Epidermal melanocyte (primary cell): ENCODE results near the gene HABP2.

ENCODE experiments used
- DNase-seq: peaks from one replicate; pipeline ENCODE4 v3.0.0; 2011; ENCODE audit warnings: low spot score; ENCODE audit not compliant: insufficient read length

HABP2 gene

DNA sequence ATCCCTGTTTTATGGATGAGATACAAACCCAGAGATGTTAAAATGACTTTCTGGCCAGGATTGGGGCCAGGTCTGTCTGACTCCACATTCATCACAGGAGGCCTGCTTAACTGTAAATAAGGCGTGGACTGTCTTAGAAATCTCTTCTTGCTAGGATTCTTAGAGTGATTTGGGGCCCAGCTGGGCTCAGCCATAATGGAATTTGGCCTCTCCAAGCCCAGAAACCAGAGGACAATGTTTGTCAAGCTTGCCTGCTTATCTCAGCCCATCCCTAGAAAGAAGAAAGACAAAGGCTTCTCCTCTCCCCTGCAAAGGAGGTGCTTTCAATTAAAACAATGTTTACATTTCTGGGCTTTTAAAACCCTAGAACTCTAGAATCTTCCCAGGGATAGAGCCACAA lies 2.9 kb downstream of the HABP2 start:
- no peak for DNase-seq

DNA sequence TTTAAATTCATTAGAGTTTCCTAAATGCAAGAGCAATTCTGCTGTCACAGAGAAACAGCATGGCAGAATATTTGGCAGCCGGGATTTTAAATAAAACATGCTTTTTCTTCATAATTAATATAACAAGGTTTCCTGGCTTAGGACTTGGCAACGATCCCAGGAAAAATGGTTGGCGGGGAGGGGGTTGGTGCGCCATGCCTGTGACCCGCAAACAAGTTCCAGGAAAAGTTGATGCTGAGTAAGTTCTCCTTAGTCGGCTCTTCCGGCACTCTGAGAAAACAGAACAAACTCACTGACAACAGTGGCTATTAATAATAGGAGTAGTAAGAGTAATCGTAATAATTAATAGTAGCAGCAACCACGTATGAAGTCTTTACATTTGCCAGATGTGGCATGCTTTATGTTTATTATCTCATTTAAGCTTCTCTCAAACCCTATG lies 4.6 kb downstream of the HABP2 start:
- DNase-seq = no peak

DNA sequence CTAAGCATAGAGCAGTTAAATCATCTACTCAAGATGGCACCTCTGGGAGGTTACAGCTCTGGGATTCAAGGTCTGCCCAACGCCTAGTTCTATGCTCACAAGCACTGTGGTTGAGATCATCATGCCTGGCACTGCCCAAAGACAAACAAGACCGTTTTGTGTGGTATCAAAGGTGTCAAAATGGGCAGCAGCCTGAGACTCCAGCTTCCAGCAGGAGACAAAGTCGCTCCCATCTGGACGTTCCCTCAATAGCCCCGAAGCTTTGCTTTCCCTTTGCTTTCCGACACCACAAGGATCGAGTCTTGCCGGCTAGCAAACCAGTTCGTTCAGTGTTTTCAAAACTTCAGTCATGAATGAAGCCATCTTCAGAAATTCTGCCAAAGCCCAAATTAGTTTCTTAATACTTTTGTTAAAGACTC lies 5.1 kb downstream of the HABP2 start:
- DNase-seq = no peak

DNA sequence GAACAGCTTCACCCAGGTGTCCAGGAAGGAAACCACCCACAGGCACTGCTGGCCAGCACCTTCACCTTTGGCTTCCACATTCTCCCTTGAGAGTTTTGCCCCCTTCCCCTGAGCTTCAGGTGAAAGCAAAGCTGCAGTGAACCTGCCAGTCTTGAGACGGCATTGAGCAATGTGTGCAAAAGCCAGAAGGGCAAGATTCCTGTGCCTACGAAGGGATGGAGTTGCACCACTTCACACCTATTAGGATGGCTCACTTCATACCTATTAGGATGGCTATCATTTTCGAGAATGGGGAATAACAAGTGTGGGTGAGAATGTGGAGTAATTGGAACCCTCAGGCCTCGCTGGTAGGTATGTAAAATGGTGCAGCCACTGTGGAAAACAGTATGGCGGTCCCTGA lies 7.2 kb downstream of the HABP2 start:
- no peak for DNase-seq

DNA sequence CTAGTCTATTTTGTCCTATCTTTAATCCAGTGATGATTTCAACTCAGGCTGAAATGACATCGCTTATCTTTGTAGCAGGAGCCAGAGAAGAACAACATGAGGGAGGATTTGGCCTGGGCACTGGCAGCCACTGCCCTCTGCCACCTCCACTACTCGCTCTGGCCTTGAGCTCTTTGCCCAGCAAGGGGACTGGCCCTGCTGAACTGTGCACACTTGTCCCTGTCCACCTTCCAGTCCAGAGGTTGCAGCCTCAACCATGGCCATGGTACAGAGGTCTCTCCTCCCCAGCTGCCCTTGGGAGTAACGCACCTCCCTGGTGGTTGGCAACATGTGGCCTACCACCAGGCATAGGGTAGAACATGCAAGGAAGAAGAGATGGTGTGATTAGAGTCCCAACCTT lies 8.4 kb downstream of the HABP2 start:
- DNase-seq = no peak

DNA sequence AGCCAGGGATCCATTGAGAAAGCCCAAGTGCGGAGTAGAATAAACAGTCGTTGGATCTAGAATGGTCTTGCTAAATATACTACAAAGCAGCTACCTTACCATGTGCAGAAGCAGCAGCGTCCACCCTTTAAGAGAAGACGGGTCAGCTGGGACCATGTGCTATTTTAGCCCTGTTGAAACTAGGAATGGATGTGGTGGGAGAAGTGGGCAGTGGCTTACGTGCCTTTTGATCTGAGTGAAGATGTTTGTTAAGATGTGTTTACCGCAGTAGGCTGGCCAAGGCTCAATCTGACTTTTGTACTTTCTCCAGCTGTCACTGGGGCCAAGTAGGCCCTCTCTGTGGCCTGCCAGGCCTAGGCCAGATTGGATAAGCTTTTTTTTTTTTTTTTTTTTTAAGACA lies 9.2 kb downstream of the HABP2 start:
- DNase-seq = no peak

DNA sequence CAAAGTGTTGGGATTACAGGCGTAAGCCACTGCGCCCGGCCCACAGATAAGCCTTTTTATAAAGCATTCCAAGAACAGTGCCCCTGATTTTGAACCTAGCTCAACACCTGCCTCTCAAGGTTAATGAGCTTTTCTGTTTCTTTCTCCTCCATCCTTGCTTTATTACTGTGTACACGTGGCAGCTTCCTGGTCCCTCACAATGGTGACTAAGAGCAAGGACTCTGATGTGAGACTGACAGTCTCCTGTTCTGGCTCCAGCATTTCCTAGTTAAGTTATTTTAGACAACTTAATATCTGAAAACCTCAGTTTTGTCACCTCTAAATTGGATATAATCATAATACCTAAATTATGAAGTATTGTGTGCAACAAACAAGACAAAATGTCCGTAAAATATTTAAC lies 9.9 kb downstream of the HABP2 start:
- no peak for DNase-seq

DNA sequence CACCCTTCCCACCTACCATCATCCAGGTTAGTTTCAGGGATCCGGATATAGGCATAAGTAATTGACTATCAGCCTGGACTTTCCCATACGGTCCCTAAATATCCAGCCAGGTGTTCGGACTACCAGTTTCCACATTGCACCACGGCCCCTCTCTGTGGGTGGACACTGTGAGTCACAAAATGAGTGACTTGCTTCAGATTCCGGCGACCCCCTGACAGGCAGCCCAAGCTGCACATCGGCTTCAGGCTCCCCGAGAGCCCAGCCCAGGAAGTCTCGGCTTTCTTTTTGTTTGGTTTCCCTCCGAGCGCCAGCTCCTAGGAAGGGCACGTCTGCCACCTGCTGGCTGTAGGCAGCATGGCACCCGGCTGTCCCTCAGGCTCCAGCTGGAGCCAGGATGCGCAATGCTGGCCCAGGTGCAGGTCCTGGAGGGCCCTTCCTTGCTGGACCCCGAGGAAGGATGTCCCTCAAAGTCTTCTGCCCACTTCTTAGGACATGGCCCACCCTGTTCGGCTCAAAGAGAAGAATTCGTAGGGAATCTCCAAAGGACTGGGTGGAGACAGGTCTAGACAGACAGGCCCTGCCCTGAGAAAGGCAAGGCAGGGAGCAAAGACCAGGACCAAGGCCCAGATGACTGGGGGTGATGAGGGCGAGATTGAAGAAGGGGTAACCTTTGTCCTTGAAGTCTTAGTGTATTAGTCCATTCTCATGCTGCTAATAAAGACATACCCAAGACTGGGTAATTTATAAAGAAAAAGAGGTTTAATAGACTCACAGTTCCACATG lies 10.6 kb downstream of the HABP2 start:
- peak; percentile 80 for DNase-seq

DNA sequence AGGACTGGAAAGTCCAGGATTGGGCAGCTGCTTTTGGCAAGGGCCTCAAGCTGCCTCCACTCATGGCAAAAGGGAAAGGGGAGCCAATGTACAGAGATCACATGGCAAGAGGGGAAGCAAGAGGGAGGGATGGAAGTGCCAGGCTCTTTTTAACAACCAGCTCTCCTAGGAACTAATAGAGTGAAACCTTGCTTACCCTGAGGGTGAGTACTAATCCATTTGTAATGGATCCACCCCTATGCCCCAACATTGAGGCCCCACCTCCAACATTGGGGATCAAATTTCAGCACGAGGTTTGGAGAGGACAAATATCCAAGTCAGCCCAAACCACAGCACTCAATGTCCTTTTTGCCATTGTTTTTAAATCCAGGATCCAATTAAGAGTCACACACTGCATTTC lies 12.5 kb downstream of the HABP2 start:
- no peak for DNase-seq

DNA sequence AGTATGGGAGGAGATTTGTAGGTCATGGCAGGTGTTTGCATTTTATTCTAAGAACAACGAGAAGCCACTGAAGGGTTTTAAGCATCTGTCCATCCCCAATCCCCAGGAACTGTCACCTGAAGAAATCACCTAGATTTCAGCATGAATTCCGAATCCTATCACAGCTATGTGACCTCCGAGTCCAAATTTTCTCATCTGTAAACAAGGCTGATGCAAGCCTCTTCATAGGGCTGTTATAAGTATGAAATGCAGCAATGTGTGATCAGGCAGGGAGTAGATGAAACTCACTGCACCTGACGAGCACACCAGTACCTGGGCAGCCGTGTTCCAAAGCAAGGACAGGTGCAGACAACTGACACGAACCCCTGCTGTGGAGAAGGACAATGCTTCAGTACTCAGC lies 14.0 kb downstream of the HABP2 start:
- DNase-seq = no peak

DNA sequence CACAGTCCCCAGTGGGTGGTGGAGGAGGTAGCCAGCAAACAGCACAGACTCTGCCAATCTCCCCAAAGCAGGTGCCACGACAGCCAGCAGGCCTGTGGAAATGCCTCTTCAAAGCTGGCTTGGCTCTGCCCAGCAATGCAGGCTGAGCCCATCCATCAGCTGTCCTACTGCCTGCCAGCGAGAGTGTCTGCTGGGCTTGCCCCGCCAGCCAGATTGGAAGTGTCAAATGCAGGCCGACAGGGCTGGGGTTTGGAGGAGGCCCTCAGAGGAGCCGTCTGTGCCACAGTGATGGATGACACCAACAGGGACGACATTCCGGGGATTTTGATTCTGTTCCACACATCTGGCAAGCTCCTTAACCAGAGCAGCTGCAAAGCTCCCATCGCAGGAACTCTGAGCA lies 16.7 kb downstream of the HABP2 start:
- no peak for DNase-seq

DNA sequence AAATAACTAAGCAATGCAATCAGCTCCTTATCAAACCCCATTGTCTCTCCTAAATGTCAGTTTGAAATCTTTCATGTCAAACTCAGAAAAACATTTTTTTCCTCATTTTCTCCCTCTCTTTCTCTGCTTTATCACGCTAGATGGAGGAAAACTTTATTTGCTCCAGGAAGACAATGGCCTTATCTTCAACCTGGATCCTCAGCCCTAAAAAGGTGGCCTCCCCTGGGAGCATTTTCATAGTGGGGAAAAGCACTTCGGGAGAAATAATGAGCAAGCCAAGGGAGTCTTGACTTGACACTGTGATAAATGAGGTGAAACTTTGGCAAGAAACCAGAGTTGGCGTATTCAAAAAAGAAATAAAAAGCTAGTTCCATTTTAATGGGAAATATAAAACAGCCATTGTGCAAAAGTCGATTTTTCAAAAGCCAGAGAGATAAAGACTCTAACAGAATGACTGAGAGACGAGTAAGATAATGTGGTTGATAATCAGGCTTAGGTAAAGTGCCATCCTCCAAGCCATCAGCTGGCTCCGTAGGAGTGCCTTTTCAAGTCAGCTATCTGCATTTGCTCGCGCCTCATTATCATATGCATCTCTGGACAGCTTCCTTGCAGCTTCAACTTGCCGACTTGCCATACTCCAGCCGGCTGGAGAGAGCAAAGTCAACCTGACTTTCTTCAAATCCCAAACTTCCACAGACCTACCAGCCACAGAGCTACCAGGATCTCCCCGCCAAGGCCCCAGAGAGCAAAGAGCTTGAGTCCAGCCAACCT lies 19.9 kb downstream of the HABP2 start:
- no peak for DNase-seq

DNA sequence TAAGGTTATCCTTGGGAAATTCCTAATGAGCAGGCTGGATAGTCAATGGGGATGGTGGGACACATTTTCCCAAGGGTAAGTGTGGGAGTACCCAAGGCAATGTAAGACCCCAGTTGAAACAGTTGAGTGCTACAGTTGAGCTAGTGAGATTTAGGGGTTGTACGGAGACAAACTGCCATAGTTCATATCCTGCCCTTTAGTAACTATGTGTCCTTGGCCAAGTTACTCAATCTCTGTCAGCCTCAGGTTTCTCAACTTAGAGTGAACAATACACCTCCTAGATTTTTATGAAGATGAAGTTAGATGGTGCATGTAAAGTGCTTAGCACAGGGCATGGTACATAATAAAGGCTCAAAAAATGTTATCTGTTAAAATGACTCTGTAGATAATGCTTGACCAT lies 20.5 kb downstream of the HABP2 start:
- DNase-seq = no peak

DNA sequence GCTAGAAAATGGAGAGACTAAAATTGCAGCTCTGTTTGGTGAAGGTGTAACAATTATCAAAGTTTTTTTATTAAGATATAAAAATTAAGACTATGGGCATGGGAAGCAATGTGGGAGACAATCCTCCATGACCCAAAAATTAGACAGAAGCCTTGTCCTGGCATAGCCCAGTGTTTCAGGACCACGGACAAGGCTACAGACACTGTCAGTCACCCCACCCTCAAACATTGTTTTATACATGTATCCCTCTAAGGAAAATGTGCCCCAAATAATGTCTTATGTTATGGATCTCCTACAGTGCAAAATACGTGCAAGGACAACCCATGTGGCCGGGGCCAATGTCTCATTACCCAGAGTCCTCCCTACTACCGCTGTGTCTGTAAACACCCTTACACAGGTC lies 24.0 kb downstream of the HABP2 start:
- DNase-seq = no peak

DNA sequence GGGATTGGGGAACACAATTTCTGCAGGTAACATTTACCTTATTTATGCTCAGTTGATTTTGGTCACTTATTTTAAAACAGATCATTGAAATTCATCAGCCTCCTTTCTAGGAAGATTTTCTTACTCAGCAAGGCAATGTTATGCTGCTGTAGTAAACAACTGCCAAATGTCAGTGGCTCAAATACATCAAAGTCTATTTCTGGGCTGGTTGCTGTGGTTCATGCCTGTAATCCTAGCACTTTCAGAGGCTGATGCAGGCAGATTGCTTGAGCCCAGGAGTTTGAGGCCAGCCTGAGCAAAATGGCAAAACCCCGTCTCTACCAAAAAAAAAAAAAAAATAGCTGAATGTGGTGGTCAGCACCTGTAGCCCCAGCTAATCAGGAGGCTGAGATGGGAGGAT lies 25.9 kb downstream of the HABP2 start:
- DNase-seq = no peak

DNA sequence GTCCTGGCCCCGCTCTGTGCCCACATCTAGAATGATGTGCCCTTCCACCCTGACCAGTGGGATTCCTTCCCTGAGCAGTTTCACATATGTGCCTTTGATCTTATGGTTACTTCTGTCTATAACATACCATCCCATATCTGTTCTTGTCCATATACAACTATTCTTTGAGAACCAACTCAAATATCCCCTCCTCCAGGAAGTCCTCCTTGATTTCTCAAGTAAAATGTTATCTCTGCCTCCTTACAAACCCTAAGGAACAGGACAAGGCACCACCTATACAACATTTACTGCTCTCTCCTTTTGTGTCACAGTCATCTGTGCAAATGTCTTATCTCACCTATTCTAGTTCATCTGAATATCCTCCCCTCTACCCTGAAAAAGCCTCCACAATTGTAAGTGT lies 28.2 kb downstream of the HABP2 start:
- no peak for DNase-seq

DNA sequence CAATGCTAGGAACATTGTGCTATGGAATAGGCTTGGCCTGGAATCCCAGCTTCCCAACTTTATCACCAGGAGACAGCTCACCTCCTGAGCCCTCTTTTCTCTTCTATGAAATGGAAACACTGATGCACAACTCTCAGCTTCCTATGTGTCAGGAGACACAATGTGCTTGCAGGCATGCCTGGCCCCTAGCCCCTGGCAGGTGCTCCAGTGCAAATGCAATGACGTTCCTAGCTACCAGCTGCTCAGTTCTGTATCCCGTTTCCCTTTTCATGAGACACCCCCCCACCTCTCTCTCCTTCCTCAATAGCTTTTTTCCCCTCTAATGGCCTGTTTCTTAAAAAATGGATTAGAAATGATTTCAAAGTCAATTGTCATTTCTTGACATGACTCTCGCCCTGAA lies 30.7 kb downstream of the HABP2 start:
- no peak for DNase-seq

DNA sequence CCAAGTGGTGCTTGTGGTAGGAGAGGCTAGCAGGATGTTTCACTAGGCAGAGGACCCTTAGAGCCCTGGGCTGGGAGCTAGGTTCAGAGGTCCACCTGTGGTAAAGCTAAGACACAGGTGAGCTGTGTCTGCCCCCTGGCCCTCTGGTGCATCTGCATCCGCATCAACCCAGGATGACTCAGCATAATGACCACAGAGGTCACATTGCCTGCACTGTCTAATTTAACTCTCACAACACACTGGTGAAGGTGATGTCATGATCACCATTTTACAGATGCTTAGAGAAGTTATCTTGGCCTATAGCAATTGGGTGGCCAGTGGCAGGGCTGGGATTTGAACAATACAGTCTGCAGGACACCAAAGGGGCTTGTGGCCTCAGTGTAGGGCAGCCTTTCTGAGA lies 33.1 kb downstream of the HABP2 start:
- DNase-seq = no peak

DNA sequence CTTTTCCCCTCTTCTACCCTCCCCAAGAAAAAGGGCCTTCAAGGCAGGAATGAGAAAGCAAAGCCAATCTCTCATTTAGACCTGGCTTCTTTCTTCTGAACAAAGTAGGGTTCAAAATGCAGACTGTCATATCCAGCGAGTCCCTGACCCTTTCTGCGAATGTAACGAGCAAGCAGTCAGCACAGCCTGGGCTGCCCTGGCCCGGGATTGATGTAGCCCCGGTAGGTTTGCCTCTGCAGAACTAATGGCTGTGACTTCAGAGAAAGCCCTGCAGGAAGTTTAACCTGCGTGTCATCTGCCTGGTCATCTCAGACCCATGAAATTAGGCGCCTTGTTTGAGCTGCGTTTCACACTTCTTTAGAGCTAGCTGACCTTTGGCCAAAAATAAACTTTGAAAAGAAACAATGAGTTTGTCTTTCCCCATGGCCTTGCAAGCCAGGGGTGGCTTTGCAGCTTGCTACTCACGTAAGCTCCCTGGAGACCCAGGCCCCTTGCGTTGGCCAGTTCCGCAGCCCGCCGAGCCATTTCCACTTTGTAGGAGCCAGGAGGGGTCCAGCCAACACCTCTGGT lies 36.4 kb downstream of the HABP2 start:
- DNase-seq = no peak

DNA sequence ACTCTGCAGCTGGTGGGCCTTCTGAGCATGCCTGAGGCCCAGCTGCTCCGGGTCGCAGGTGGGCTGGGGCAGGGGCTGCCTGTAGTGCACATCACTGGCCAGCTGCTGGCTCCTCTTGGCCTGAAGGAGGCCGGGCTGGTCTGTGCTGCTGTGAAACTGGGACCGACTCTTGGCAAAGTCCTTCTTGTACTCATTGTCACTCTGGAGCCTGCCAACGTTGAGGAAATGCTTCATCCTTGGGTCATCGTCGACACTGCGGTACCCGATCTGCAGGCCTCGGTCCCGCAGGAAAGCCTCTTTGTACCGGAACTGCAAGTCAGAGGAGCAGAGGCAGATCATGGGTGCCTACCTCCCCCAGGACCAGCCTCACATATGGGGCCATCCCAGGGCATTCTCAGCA lies 37.7 kb downstream of the HABP2 start:
- no peak for DNase-seq

DNA sequence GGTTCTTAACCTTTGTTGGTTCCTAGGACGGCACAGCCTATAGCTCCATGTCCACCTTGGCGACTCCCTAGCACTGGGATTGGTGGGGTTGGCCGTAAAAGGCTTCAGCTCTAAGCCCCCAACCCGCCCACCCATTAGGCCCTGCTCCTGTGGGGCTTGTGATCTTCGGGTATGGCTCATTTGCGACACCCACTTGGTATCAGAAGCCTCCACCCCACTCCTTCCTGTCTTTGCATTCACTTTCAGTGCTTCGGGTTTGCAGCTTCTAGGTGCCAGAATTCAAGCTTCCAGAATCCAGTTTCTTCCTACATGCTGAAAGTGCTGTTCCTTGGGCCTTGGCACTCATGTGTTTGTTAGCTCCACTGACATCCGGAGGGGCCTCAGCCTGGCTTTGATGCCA lies 39.5 kb downstream of the HABP2 start:
- DNase-seq = no peak

DNA sequence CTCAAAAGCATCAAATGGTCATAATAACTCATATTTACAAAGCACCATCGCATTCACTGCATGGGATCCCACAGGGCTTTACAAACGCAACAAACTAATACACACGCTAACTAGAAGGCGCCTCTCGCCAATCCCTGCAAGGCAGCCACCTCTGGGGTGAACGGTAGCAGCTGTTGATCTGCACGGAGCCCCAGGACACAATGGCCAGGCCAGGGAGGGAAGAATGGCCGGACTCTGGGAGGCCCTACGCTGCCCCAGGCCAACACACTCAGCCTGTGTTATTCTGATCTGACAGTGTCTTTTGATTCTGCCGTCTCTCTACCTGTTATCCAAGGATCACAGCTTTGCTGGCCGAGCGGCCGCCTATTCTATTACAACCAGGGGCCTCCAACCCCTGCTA lies 41.8 kb downstream of the HABP2 start:
- DNase-seq = no peak

DNA sequence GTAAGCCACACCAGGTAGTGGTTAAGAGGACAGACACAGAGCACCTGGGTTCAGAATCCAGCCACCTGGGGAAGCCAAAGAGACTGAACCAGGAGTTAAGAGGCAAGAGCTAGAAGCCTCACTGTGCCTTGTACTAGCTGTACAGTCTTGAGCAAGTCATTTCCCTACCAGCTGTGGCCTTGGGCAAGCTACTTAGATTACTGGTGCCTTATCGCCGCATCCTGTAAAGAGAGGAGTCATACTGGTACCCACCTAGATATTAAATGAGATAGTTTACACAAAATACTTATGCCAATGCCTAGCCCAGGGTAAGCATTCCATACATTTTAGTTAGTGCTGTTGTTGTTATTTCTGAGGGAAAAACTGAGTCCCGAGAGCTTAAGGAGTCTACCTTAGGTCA lies 47.7 kb downstream of the HABP2 start:
- no peak for DNase-seq
